Neural cell (in vitro differentiated cells): ENCODE measurements around the gene PDE10A. TPM values are rescaled to one million over a fixed set of nuclear protein-coding genes. Genes with fewer than 3 reads are reported as not detected.

Experiments used
- H2AFZ ChIP-seq: fragments of 200-600, 300-800 bp; sonication (generic), shearing (Covaris generic); 2 replicates; pipeline ENCODE4 v1.6.0; 2014; ENCODE audit warnings: low read depth, mild to moderate bottlenecking, antibody characterized with exemption, low read length, moderate library complexity
- H3F3A ChIP-seq: fragments of 200-600 bp; shearing (Covaris generic); 2 replicates; pipeline ENCODE4 v1.6.1; 2016; ENCODE audit warnings: mild to moderate bottlenecking, moderate library complexity, mixed read lengths, antibody characterized with exemption, low read length; ENCODE audit not compliant: insufficient read depth, poor library complexity, severe bottlenecking
- H3K27ac ChIP-seq: fragments of 200-600, 300-800 bp; sonication (generic), shearing (Covaris generic); 2 replicates; pipeline ENCODE4 v1.5.1; 2014; ENCODE audit warnings: mild to moderate bottlenecking, low read length, moderate library complexity
- H3K27me3 ChIP-seq: fragments of 300-800, 200-600 bp; sonication (generic), shearing (Covaris generic); 2 replicates; pipeline ENCODE4 v1.6.0; 2014; ENCODE audit warnings: mild to moderate bottlenecking, low read depth, low read length, moderate library complexity; ENCODE audit not compliant: insufficient read depth
- H3K36me3 ChIP-seq: fragments of 300-800, 200-600 bp; sonication (generic), shearing (Covaris generic); 2 replicates; pipeline ENCODE4 v1.5.1; 2014; ENCODE audit warnings: mild to moderate bottlenecking, antibody characterized with exemption, low read length, moderate library complexity; ENCODE audit not compliant: insufficient read depth
- H3K4me2 ChIP-seq: fragments of 300-800, 200-600 bp; sonication (generic), shearing (Covaris generic); 2 replicates; pipeline ENCODE4 v1.6.0; 2014; ENCODE audit warnings: mild to moderate bottlenecking, low read length
- H3K4me3 ChIP-seq: fragments of 300-800, 200-600 bp; sonication (generic), shearing (Covaris generic); 2 replicates; pipeline ENCODE4 v1.5.1; 2014; ENCODE audit warnings: mild to moderate bottlenecking, low read length, moderate library complexity
- H3K79me2 ChIP-seq: fragments of 200-600 bp; shearing (Covaris generic); replicated peaks from 2 replicates; pipeline ENCODE4 v1.6.0; 2014; ENCODE audit warnings: mild to moderate bottlenecking, low read length, moderate library complexity; ENCODE audit not compliant: insufficient read depth
- H3K9ac ChIP-seq: fragments of 300-800, 200-600 bp; sonication (generic), shearing (Covaris generic); 2 replicates; pipeline ENCODE4 v1.6.1; 2016; ENCODE audit warnings: mild to moderate bottlenecking, low read length, mixed read lengths
- H3K9me2 ChIP-seq: fragments of 200-600 bp; shearing (Covaris generic); 2 replicates; pipeline ENCODE4 v1.6.1; 2016; ENCODE audit warnings: mild to moderate bottlenecking, low read length, mixed read lengths; ENCODE audit not compliant: insufficient read depth
- H3K9me3 ChIP-seq: fragments of 200-600, 300-800 bp; sonication (generic), shearing (Covaris generic); 2 replicates; pipeline ENCODE4 v1.6.1; 2016; ENCODE audit warnings: mild to moderate bottlenecking, mixed run types, low read length, moderate library complexity, mixed read lengths
- H4K20me1 ChIP-seq: fragments of 200-600 bp; shearing (Covaris generic); 2 replicates; pipeline ENCODE4 v1.6.1; 2016; ENCODE audit warnings: mild to moderate bottlenecking, mixed run types; ENCODE audit not compliant: insufficient read depth
- EP300 ChIP-seq: fragments of 450-650 bp; conservative IDR thresholded peaks from 2 replicates; pipeline ENCODE4 v1.6.1; 2014; ENCODE audit warnings: antibody characterized with exemption, mild to moderate bottlenecking, moderate library complexity; ENCODE audit not compliant: poor library complexity, severe bottlenecking
- EZH2 ChIP-seq: fragments of 200-600, 300-800 bp; shearing (Covaris generic), sonication (generic); IDR thresholded peaks from 2 replicates; pipeline ENCODE4 v1.6.1; 2014; ENCODE audit warnings: antibody characterized with exemption, low read length, borderline replicate concordance, mild to moderate bottlenecking; ENCODE audit not compliant: insufficient read depth, poor library complexity, severe bottlenecking
- MXI1 ChIP-seq: fragments of 450-650 bp; conservative IDR thresholded peaks from 2 replicates; pipeline ENCODE4 v1.6.1; 2014; ENCODE audit warnings: antibody characterized with exemption, mild to moderate bottlenecking; ENCODE audit not compliant: poor library complexity, severe bottlenecking
- POLR2AphosphoS5 ChIP-seq: IDR thresholded peaks from 2 replicates; pipeline ENCODE4 v1.6.1; 2012
- RAD21 ChIP-seq: fragments of 450-650 bp; conservative IDR thresholded peaks from 2 replicates; pipeline ENCODE4 v1.6.1; 2014; ENCODE audit warnings: antibody characterized with exemption, mild to moderate bottlenecking, moderate library complexity
- SMC3 ChIP-seq: fragments of 450-650 bp; conservative IDR thresholded peaks from 2 replicates; pipeline ENCODE4 v1.6.1; 2014; ENCODE audit warnings: antibody characterized with exemption, mild to moderate bottlenecking, moderate library complexity; ENCODE audit not compliant: poor library complexity
- TAF1 ChIP-seq: IDR thresholded peaks from 2 replicates; pipeline ENCODE4 v1.6.1; 2012; ENCODE audit warnings: low read depth
- polyA plus RNA-seq: library from polyadenylated mRNA; depleted of rRNA; stranded (reverse); fragments of >200 nt; gene quantifications from 2 replicates; pipeline ENCODE4 v1.2.3, GENCODE V29; 2014
- TF ChIP-seq, protein P1 (sequence below): IDR thresholded peaks from 2 replicates; pipeline ENCODE4 v1.6.1; 2012; ENCODE audit warnings: borderline replicate concordance
- TF ChIP-seq, protein P2 (sequence below): fragments of 450-650 bp; IDR thresholded peaks from 2 replicates; pipeline ENCODE4 v1.5.1; 2014; ENCODE audit warnings: antibody characterized with exemption, mild to moderate bottlenecking, moderate library complexity; ENCODE audit not compliant: poor library complexity, severe bottlenecking

The PDE10A gene
- polyA plus RNA-seq, 1 donor from 2014 or later, result 52.4 TPM

DNA sequence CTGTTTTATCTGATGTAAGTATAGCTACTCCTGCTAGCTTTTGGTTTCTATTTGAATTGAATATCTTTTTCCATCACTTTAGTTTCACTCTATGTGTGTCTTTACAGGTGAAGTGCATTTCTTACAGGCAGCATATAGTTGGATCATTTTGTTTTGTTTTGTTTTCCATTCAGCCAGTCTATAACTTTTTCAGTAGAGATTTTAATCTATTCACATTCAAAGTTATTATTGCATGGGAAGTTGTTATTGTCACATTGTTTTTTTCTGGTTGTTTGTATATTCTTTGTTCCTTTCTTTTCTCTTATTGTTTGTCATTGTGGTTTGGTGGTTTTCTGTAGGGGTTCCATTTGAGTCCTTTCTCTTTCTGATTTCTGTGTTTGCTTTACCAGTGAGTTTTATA is 151.2 kb downstream of the PDE10A start:
- Histone ChIP-seq H3K36me3 (no peaks in the 10 kb centered on the region), H3K4me3 (no peak overlapping the region), H2AFZ (no peak overlapping the region), H3F3A (no peaks in the 10 kb centered on the region), H3K27me3 (no peaks in the 10 kb centered on the region), H3K27ac (no peak overlapping the region), H3K4me2 (no peak overlapping the region), H3K79me2 (peaks cover under 1% of the 10 kb centered on the region), H3K9me3 (peaks cover 4% of the 10 kb centered on the region), H4K20me1 (no peaks in the 10 kb centered on the region), H3K9ac (no peak overlapping the region), H3K9me2 (no peaks in the 10 kb centered on the region)
- no peak for TF ChIP-seq MXI1
- TF ChIP-seq, protein P1, sequence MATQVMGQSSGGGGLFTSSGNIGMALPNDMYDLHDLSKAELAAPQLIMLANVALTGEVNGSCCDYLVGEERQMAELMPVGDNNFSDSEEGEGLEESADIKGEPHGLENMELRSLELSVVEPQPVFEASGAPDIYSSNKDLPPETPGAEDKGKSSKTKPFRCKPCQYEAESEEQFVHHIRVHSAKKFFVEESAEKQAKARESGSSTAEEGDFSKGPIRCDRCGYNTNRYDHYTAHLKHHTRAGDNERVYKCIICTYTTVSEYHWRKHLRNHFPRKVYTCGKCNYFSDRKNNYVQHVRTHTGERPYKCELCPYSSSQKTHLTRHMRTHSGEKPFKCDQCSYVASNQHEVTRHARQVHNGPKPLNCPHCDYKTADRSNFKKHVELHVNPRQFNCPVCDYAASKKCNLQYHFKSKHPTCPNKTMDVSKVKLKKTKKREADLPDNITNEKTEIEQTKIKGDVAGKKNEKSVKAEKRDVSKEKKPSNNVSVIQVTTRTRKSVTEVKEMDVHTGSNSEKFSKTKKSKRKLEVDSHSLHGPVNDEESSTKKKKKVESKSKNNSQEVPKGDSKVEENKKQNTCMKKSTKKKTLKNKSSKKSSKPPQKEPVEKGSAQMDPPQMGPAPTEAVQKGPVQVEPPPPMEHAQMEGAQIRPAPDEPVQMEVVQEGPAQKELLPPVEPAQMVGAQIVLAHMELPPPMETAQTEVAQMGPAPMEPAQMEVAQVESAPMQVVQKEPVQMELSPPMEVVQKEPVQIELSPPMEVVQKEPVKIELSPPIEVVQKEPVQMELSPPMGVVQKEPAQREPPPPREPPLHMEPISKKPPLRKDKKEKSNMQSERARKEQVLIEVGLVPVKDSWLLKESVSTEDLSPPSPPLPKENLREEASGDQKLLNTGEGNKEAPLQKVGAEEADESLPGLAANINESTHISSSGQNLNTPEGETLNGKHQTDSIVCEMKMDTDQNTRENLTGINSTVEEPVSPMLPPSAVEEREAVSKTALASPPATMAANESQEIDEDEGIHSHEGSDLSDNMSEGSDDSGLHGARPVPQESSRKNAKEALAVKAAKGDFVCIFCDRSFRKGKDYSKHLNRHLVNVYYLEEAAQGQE, result no peak
- no peak for TF ChIP-seq TAF1

DNA sequence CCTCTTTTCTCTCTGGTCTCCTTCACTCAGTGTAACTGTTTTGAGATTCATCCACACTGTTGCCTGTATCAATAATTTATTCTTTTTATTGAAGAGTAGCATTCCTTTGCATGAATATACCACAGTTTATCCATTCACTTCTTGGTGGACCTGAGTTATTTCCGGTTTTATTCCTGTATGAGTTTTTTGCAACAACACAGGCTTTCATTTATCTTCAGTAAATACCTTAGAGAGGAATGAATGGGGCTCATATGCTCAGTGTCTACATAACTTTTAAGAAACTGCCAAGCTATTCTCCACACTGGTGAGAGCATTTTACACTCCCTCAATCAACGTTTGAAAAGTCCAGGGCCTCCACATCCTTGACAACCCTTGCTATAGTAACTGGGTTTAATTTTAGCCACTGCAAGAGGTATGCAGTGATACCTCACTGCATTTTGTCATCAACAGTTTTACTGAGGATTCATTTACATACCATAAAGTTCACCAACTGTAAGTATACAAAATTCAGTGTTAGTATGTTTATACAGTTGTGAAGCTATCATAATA is 154.6 kb downstream of the PDE10A start:
- TF ChIP-seq, protein P2, sequence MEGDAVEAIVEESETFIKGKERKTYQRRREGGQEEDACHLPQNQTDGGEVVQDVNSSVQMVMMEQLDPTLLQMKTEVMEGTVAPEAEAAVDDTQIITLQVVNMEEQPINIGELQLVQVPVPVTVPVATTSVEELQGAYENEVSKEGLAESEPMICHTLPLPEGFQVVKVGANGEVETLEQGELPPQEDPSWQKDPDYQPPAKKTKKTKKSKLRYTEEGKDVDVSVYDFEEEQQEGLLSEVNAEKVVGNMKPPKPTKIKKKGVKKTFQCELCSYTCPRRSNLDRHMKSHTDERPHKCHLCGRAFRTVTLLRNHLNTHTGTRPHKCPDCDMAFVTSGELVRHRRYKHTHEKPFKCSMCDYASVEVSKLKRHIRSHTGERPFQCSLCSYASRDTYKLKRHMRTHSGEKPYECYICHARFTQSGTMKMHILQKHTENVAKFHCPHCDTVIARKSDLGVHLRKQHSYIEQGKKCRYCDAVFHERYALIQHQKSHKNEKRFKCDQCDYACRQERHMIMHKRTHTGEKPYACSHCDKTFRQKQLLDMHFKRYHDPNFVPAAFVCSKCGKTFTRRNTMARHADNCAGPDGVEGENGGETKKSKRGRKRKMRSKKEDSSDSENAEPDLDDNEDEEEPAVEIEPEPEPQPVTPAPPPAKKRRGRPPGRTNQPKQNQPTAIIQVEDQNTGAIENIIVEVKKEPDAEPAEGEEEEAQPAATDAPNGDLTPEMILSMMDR, result no peak
- no peak for TF ChIP-seq EP300
- no peaks in the 10 kb centered on the region for H4K20me1 ChIP-seq
- no peaks in the 10 kb centered on the region for H3F3A ChIP-seq
- H3K36me3 ChIP-seq, result no peaks in the 10 kb centered on the region
- H3K4me2 ChIP-seq, result no peak overlapping the region
- no peak overlapping the region for H3K9ac ChIP-seq
- no peaks in the 10 kb centered on the region for H3K79me2 ChIP-seq
- no peak overlapping the region for H3K27ac ChIP-seq
- no peak overlapping the region for H3K4me3 ChIP-seq
- no peak overlapping the region for H2AFZ ChIP-seq
- no peaks in the 10 kb centered on the region for H3K27me3 ChIP-seq
- H3K9me2 ChIP-seq, result no peaks in the 10 kb centered on the region
- H3K9me3 ChIP-seq, result peaks cover 4% of the 10 kb centered on the region

DNA sequence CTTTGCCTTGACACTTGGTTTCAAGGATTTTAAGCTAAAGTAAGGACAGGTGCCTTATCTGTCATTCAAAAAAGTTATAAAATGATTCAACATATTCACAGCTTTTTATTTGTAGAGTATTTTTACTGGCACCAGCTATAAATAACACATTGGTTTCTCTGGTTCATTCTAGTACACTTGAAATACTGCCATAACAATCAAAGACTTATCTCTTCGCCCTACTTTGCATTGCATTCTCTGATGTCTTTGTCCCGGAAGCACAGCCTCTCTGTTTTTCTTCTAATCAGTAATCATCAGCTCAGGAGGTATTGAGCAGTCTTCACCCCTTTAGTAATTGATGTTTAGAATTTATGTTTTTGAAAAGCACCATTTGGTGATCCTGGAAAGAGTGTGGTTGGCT is 156.4 kb downstream of the PDE10A start:
- Histone ChIP-seq H3F3A (no peaks in the 10 kb centered on the region), H4K20me1 (no peaks in the 10 kb centered on the region), H3K9me2 (no peaks in the 10 kb centered on the region)

More for the DNA sequence above, 156.4 kb downstream of the PDE10A start:
- Histone ChIP-seq H3K27me3 (no peaks in the 10 kb centered on the region), H3K9ac (no peak overlapping the region), H3K27ac (no peak overlapping the region), H3K4me3 (no peak overlapping the region), H3K4me2 (no peak overlapping the region), H2AFZ (no peak overlapping the region), H3K79me2 (no peaks in the 10 kb centered on the region), H3K9me3 (peaks cover 4% of the 10 kb centered on the region), H3K36me3 (no peaks in the 10 kb centered on the region)
- TF ChIP-seq RAD21, result no peak
- TF ChIP-seq, protein P1, result no peak
- TF ChIP-seq EP300, result no peak
- TF ChIP-seq TAF1, result no peak
- TF ChIP-seq, protein P2, result no peak
- TF ChIP-seq SMC3, result no peak
- TF ChIP-seq MXI1, result no peak
- TF ChIP-seq POLR2AphosphoS5, result no peak
- no peak for TF ChIP-seq EZH2
